OCI-M2 (cell line): ENCODE measurements around the gene TOMM20L.

ENCODE experiments used
- DNase-seq: peaks from one replicate; lab custom pipeline; 2025; ENCODE audit not compliant: unreplicated experiment; lab: John Stamatoyannopoulos, UW

Gene TOMM20L

DNA sequence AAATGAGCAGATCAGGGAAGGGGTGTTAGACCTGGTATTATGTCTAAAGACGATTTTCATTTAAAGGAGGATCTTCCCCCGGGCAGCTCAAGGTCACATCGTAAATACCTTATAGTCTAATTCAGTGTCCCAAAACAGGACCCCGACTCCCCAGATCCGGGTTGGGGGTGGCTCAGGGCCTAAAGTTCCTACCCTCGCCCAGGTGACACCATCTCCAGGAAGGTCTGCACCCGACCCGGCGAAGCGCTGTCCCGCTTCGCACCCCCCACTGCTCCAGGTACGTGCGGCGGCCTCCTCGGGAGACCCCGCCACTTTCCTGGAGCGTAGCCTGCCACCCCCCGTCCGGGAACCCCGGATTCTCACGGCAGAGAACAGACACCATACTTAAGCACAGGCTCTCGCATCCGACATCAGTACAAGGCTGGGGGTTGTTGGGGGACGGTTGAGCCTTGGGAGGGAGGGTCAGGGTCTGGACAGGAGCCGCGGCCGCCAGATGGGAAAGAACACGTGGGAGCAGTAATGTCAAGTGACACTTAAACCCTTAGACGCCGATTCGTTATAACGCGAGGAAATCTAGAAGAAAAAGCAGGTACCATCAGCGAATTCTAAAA is 31.0 kb downstream of the TOMM20L start:
- DNase-seq = no peak

DNA sequence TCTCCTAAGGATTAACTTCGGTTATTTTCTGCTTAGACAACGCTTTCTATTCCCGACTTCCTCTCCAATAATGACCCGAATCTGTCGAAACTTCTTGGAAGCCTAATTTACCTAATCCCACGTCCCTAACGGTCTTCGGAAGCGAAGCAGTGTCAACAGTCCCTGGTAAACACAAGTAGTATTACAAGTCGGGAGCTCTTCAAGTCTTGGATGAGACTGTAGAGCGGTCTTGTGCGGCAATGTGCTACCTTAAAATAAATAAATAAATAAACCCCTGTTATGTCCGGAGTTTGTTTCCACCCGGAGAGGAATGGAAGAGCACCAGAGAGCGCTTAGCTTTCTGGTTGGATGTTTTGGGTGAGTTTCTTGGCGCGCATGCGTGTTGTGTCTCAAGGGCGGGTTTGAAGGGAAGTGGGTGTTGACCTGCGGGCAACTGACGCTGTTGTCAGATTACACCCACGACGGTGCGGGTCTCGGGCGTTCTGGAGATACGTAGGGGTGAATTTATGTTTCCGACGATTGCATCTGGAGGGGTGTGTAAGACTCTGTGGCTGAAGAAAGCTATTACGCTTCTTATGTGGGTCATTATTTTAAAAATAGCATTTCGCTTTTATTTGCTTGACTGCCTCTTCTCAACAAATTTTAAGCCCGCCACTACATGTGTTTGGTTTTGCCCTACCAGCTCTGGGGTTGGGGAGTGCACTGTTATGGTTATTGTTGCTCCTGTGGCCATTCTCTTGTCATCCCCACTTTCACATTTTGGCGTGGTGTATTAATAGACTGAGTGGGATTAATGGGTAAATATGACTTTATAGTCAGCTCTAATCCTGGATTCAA is 31.8 kb downstream of the TOMM20L start, which contains the start of the genes KIAA0586 and TIMM9:
KIAA0586 (plus strand) TSS at position 439 of the 837 bp plus-strand sequence. CDS start 546 bp downstream, outside the sequence.
TIMM9 (minus strand) TSS at position 251 of the 837 bp plus-strand sequence. CDS start 15,586 bp downstream, outside the sequence.
- peak; percentile 75 for DNase-seq

DNA sequence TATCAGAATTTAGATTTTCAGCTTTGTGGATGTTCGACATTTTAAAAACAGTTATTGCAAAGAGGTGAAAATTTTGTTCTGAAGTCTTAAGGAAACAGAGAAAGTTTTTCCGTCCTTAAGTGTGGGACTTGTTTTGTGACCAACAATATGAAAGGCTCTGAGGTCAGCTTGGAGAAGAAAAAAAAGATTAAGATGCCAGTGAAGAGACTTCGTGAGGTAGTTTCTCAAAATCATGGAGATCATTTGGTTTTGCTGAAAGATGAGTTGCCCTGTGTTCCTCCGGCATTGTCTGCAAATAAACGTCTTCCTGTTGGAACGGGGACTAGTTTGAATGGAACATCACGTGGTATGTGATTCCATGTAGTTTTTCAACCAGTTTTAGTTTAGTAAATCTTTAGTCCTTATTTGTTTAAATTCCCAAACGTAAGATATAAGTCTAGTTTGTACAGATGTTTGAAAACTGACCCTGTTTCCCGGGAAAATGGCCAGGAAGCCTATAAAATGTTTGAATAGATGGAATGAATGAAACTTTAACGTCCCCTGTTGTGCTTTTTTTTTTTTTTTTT is 32.5 kb downstream of the TOMM20L start:
- no peak for DNase-seq

DNA sequence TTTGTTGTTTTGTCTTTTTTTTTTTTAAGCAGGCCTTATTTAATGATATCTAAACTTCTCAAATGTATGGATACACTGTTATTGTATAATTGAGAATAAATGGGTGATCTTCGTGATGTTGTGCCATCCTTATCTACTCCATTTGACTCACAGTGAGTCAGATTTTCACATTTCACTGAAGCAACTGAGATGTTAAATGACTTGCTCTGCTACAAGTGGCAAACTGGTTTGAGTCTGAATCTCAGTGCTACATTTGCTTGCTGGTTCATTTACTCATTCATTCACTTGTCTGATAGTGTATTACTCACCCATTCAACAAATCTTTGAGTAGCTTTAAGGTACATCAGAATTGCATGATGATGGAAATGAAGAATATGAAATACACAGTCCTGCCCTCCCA is 34.4 kb downstream of the TOMM20L start:
- no peak for DNase-seq

DNA sequence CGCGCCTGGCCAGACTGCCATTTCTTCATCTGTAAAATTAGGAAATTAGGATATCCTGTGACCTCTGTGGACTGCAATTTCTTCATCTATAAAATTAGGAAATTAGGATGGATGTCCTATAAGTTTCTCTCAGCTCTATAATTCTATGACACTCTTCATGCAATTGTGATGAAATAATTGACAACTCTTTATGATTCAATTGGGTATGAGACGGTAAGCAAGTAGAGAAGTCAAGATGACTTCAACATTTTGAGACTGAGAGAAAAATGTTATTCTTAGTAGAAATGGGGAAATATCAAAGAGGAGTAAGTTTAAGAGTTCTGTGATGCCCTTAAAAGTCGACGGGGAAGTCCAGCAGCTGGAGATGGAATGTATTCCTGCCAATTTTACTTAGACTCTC is 43.7 kb downstream of the TOMM20L start:
- no peak for DNase-seq

DNA sequence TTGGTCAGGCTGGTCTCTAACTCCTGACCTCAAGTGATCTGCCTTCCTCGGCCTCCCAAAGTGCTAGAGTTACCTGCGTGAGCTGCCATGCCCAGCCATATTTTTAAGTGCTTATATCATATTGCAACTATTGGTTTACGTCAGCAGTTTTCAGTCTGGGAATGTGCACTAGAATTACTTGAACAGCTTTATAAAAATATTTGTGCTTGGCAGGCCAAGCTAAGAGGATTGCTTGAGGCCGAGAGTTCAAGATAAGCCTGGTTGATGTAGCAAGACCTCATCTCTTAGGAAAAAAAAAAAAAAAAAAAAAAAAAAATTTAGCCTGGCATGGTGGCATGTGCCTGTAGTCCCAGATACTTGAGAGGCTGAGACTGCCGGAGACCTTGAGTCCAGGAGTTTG is 48.9 kb downstream of the TOMM20L start:
- no peak for DNase-seq

DNA sequence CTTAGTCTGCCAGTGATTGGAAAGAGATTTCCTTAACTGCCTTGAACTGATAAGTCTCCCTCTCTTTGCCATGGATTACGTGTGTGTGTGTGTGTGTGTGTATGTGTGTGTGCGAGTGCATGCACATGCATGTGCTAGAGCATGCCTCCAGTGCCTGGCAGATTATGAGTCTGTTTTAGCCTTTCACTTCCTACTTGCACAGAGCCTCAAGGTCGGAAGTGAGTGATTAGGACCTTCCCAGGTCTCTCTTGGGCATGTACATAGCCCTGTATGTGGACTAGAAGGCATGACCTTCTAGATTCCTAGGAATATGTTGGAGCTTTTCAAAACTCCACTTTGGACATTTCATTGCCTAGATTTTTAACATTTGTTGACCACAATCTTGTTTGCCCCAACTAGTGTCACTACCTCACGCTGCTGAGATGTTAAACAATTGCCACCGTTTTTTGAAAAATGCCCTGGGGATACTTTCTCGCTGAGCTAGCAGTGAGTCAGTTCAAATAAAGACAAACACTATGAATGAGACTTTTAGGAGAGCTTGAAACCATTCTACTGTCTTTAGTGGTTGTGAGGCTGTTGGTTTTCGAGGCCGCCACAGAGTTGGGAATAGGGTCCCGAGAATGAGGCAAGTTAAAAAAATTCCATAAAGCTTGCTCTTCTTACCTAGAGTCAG is 60.0 kb downstream of the TOMM20L start:
- DNase-seq = no peak
